Spleen (tissue), 11 donors: ENCODE results near the gene HSDL1. TPM values are rescaled to one million over a fixed set of nuclear protein-coding genes. Genes with fewer than 3 reads are reported as not detected.

ENCODE experiments used
- DNase-seq: peaks from one replicate; pipeline ENCODE4 v3.0.0-alpha.2; 2020
- H3K27ac ChIP-seq, 8 donors: fragments of 200-600 bp; sonication (generic) in 7 of 8; 1 replicate in 4 of 8; 2 replicates in 4 of 8; pipeline versions ENCODE4 v1.5.0 to v1.8.0; 2016 to 2021; ENCODE audit warnings: inconsistent platforms in 4 of 8, mild to moderate bottlenecking in 4 of 8, moderate library complexity in 1 of 8
- H3K27me3 ChIP-seq, 7 donors: fragments of 200-600 bp; sonication (generic) in 6 of 7; replicated peaks in 1 of 7; 1 replicate in 4 of 7; 2 replicates in 3 of 7; pipeline versions ENCODE4 v1.5.0 to v1.8.0; 2016 to 2021; ENCODE audit warnings: inconsistent platforms in 3 of 7, mild to moderate bottlenecking in 1 of 7
- H3K36me3 ChIP-seq, 6 donors: fragments of 200-600 bp; sonication (generic) in 5 of 6; 1 replicate in 4 of 6; 2 replicates in 2 of 6; pipeline versions ENCODE4 v1.5.0 to v1.8.0; 2016 to 2021; ENCODE audit warnings: inconsistent platforms in 2 of 6
- H3K4me1 ChIP-seq, 6 donors: fragments of 200-600 bp; sonication (generic) in 5 of 6; 1 replicate in 3 of 6; 2 replicates in 3 of 6; pipeline versions ENCODE4 v1.5.0 to v1.8.0; 2016 to 2021; ENCODE audit warnings: inconsistent platforms in 3 of 6
- H3K4me3 ChIP-seq, 8 donors: fragments of 200-600 bp; sonication (generic) in 7 of 8; 1 replicate in 4 of 8; 2 replicates in 4 of 8; pipeline versions ENCODE4 v1.5.0 to v1.8.0; 2016 to 2021; ENCODE audit warnings: inconsistent platforms in 4 of 8, mild to moderate bottlenecking in 4 of 8, moderate library complexity in 2 of 8
- H3K9me3 ChIP-seq, 8 donors: fragments of 200-600 bp; sonication (generic) in 7 of 8; 1 replicate in 4 of 8; 2 replicates in 4 of 8; pipeline versions ENCODE4 v1.5.0 to v1.8.0; 2016 to 2021; ENCODE audit warnings: inconsistent platforms in 4 of 8
- CTCF ChIP-seq, 11 experiments: fragments of 200-600 bp in 7 of 11; fragments of 450-650 bp in 4 of 11; sonication (generic) in 4 of 11; IDR thresholded peaks in 8 of 11; conservative IDR thresholded peaks in 3 of 11; 1 replicate in 7 of 11; 2 replicates in 4 of 11; pipeline versions ENCODE4 v1.4.0 to v1.8.0; 2016 to 2021; ENCODE audit warnings: antibody characterized with exemption in 11 of 11, inconsistent platforms in 4 of 11, mild to moderate bottlenecking in 1 of 11
- POLR2A ChIP-seq, 3 donors: fragments of 450-650 bp; IDR thresholded peaks; one replicate each; pipeline ENCODE4 v1.5.1; 2017; ENCODE audit warnings: antibody characterized with exemption in 3 of 3, mild to moderate bottlenecking in 1 of 3
- POLR2AphosphoS5 ChIP-seq, 3 donors: sonication (generic); formaldehyde crosslinking; IDR thresholded peaks; one replicate each; pipeline ENCODE4 v1.5.1; 2017; ENCODE audit warnings: antibody characterized with exemption in 3 of 3
- WGBS, 5 donors: extraction: QIAGEN DNeasy Blood & Tissue Kit in 3 of 5; methylation state at CpG; one replicate each; pipeline versions ENCODE4 v1.1.5 to v1.1.7; 2013 to 2018; 5-methylcytosine and 5-hydroxymethylcytosine counted together
- intact Hi-C: fragments of 100-400 bp; cut with DNase I; formaldehyde crosslinking; loops from one replicate; pipeline ENCODE4 v1.15.0; 2023; ENCODE audit warnings: low total_unique reads
- polyA plus RNA-seq, 3 donors: library from polyadenylated mRNA; stranded (reverse); fragments of 200-250 nt; gene quantifications; one replicate each; pipeline ENCODE4 v1.2.1, GENCODE V29; 2013
- total RNA-seq, 7 donors: library from RNA; depleted of rRNA in 3 of 7; stranded (reverse); fragments of >200 nt in 3 of 7; fragmentation: NEBNext Ultra II Directional in 4 of 7; extraction: Animal tissue kit (Norgen Biotek cat#: 25700) in 4 of 7; gene quantifications; one replicate each; pipeline versions ENCODE4 v1.1.0 to v1.2.1, GENCODE V29; 2016 to 2021
- donor health status: healthy with polysubstance abuse.
- donor health status: DM: no; HTN: no; CAD: no; lungs with moderate emphysema.
- donor health status: DM: no; HTN: no; CAD: no.
- donor health status: Bipolar disorder and iron deficiency.
- donor health status: healthy.
- donor health status: DM: no; HTN: no; CAD: no.
- donor health status: DM: yes; HTN: yes; CAD: no.

The HSDL1 gene
- total and polyA plus RNA-seq, 10 donors: 10.1 to 29.0 (median 20.0) TPM

- TF ChIP-seq POLR2AphosphoS5 (IDR thresholded peaks at IDR 0.05) (no peak), POLR2A (IDR thresholded peaks at IDR 0.05) (no peak), CTCF (IDR thresholded peaks at IDR 0.05 in 8 of 11, conservative IDR thresholded peaks at IDR 0.05 in 3 of 11) (no peak)
- 83 to 89% (median 87%) methylated on average over 12 of the region's 12 CpGs for WGBS, 5 donors
- Histone ChIP-seq H3K27ac (no peak overlapping the region), H3K4me1 (peaks cover 0 to 96% (median 18%) of the 10 kb centered on the region in 6 donors), H3K9me3 (no peaks in the 10 kb centered on the region), H3K36me3 (peaks cover 0 to 64% (median 17%) of the 10 kb centered on the region in 6 donors), H3K4me3 (no peak overlapping the region), H3K27me3 (no peaks in the 10 kb centered on the region)
- intact Hi-C loops: no loop called here
- no peak for DNase-seq
These were observed 39.6 kb downstream of the HSDL1 start for GRCh38 chr16:84105301-84105815.

- intact Hi-C loops: no loop called here
- Histone ChIP-seq H3K4me3 (no peak overlapping the region), H3K4me1 (peaks cover 0 to 96% (median 9%) of the 10 kb centered on the region in 6 donors), H3K9me3 (no peaks in the 10 kb centered on the region), H3K36me3 (peaks cover 0 to 68% (median 20%) of the 10 kb centered on the region in 6 donors), H3K27me3 (no peaks in the 10 kb centered on the region), H3K27ac (no peak overlapping the region)
- DNase-seq: no peak
- TF ChIP-seq CTCF (IDR thresholded peaks at IDR 0.05 in 8 of 11, conservative IDR thresholded peaks at IDR 0.05 in 3 of 11) (no peak), POLR2AphosphoS5 (IDR thresholded peaks at IDR 0.05) (no peak), POLR2A (IDR thresholded peaks at IDR 0.05) (no peak)
- 80 to 88% (median 83%) methylated on average over 3 of the region's 3 CpGs for WGBS, 5 donors
These were observed 40.7 kb downstream of the HSDL1 start for GRCh38 chr16:84104231-84104630.

- Histone ChIP-seq H3K27ac (no peak overlapping the region), H3K4me3 (no peak overlapping the region), H3K36me3 (peaks cover 0 to 68% (median 20%) of the 10 kb centered on the region in 6 donors), H3K27me3 (no peaks in the 10 kb centered on the region), H3K9me3 (no peaks in the 10 kb centered on the region), H3K4me1 (peaks cover 0 to 91% (median 7%) of the 10 kb centered on the region in 6 donors)
- intact Hi-C loops: no loop called here
- 73 to 83% (median 80%) methylated on average over 5 of the region's 5 CpGs for WGBS, 5 donors
- DNase-seq: no peak
- TF ChIP-seq CTCF (IDR thresholded peaks at IDR 0.05 in 8 of 11, conservative IDR thresholded peaks at IDR 0.05 in 3 of 11) (no peak), POLR2AphosphoS5 (IDR thresholded peaks at IDR 0.05) (no peak), POLR2A (IDR thresholded peaks at IDR 0.05) (no peak)
These were observed 41.3 kb downstream of the HSDL1 start for GRCh38 chr16:84103678-84104077.

- H3K27ac ChIP-seq: no peak overlapping the region
- H3K9me3 ChIP-seq: no peaks in the 10 kb centered on the region
- peaks cover 0 to 45% (median 6%) of the 10 kb centered on the region in 6 donors for H3K4me1 ChIP-seq
- no peaks in the 10 kb centered on the region for H3K27me3 ChIP-seq
- intact Hi-C loops: no loop called here
- TF ChIP-seq POLR2AphosphoS5 (IDR thresholded peaks at IDR 0.05) (no peak), CTCF (IDR thresholded peaks at IDR 0.05 in 8 of 11, conservative IDR thresholded peaks at IDR 0.05 in 3 of 11) (no peak), POLR2A (IDR thresholded peaks at IDR 0.05) (no peak)
- DNase-seq: no peak
- WGBS, 5 donors: 94 to 97% (median 97%) methylated on average over 7 of the region's 7 CpGs
- peaks cover 4 to 81% (median 58%) of the 10 kb centered on the region in 6 donors for H3K36me3 ChIP-seq
- no peak overlapping the region for H3K4me3 ChIP-seq
These were observed 46.0 kb downstream of the HSDL1 start for GRCh38 chr16:84098939-84099338.
